GM19324 (cell line): ENCODE data around the gene KPNA4.
A peak's percentile ranks its signal among the peaks of the same experiment; 100 is the strongest.
"Not testable (repeated sequence)": the region's sequence is repeated elsewhere in the genome, so short reads cannot be mapped to it uniquely, and the experiment has no call there.

ENCODE experiments used
- ATAC-seq: cut with Tn5 transposase; IDR thresholded peaks from one replicate; pipeline ENCODE4 v1.9.1; 2021; ENCODE audit warnings: mild to moderate bottlenecking, moderate library complexity; ENCODE audit not compliant: unreplicated experiment, low FRiP score

The KPNA4 gene, protein sequence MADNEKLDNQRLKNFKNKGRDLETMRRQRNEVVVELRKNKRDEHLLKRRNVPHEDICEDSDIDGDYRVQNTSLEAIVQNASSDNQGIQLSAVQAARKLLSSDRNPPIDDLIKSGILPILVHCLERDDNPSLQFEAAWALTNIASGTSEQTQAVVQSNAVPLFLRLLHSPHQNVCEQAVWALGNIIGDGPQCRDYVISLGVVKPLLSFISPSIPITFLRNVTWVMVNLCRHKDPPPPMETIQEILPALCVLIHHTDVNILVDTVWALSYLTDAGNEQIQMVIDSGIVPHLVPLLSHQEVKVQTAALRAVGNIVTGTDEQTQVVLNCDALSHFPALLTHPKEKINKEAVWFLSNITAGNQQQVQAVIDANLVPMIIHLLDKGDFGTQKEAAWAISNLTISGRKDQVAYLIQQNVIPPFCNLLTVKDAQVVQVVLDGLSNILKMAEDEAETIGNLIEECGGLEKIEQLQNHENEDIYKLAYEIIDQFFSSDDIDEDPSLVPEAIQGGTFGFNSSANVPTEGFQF

DNA sequence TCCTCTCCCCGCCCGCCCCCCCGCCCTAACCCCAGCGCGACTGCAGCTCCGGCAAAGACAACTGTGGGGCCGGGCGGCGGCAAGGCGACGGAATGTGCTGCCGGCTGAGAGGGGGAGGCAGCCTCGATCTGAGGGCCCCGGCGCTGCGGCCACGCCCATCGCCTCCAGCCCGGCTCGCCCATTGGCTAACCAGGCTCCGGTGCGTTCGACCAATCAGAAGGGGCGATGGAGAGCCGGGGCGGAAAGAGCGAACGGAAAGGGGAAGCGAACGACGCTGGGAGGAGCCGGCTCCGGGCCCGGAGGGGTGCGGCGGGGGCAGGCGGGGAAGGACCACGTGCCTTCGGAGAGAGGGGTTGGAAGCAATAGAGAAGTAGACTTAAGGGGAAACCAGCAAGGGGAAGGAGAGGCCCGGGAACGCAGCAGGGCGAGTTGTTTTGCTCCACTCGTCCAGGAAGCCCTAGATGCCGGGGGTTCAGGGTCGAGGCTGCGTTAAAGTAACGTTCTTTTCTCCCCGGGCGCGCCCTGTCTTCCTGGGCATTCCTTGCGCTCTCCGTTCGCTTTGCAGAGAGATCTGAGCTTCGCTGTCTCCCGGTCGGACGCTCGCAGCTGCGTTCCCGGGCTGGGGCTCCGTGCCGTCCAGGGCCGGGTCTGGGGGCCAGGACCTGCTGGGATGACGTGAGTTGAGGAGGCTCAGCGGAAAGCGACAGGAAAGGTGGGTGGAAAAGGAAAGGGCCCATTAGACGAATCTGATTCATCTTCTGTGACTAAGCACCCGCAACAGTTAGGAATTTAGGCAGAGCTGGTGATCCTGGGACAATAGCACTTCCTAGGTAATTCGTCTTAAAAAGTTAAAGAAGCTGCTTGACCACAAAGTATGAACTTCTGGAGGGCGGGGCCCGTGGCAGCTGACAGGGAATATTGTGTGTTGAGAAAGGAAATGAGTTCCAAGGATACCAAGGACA is at the start of gene KPNA4:
Gene KPNA4 (minus strand): TSS at position 130 of the 962 bp plus-strand sequence. CDS start 289 bp downstream, outside the sequence.
- peak; percentile 94 for ATAC-seq

DNA sequence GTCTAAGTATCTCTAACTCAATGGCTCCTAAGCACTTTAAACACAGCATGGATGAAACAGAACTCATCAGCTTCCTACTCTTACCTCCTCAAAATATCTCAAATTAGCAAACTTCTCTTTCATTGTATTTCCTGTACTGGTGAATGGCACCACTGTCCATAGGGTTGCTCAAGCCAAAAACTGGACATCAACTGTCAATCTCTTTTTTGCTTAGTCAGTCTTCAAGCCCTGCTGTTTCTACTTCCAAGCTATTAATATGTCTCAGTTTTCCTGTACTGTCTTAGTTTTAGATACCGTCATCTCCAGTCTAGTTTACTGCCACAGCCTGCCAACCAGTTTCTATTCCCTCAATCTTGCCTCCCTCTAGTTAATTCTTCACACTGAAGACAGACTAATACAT is 48.3 kb upstream of the KPNA4 start:
- ATAC-seq, result no peak

DNA sequence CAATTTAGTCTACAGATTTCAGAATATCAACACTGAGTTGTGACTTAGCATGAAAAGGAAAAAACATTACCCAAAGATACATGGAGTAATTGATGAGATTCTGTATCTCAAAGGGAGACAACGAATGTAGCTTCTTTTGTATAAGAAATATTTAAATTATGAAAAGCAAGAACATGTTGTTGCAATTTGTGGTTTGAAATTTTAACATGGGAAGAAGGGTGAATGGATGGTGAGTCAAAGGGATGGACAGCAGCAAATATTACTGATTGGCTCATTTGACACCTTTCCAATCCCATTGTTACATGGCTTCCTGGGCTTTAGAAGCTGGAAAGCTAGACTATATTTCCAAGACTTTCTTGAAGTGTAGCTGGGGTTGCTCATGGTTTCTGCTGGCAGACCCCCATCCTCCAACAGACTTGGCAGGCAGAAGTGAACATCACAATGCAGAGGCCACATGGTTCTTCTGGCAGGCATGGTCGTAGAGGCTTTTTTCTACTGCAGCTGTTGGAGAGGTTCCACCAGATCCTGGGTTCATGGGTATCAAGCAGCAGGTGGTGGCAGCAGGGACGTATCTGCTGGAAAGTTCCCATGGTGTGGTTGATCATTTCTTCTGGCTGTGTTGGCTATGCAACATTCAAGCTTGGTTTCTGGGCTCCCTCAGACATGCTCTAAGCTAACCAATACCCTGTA is 47.2 kb upstream of the KPNA4 start:
- ATAC-seq, result no peak

DNA sequence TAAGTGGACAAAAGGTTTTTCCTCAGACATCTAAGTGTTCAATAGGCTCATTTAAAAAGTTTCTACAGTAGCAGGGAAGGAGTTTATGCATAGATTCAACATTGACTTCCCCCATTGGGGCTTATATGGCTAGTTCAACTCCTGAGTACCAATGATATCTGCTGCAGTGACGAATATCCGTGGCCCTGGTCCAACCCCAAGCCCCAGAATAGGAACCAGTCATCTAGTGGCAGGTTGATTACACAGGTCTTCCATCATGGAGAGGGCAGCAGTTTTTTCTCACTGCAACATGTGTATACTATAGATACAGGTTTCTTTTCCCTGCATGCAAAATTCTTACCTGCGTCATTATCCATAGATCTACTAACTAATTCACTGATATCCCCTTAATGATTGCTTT is 45.8 kb upstream of the KPNA4 start:
- no peak for ATAC-seq

DNA sequence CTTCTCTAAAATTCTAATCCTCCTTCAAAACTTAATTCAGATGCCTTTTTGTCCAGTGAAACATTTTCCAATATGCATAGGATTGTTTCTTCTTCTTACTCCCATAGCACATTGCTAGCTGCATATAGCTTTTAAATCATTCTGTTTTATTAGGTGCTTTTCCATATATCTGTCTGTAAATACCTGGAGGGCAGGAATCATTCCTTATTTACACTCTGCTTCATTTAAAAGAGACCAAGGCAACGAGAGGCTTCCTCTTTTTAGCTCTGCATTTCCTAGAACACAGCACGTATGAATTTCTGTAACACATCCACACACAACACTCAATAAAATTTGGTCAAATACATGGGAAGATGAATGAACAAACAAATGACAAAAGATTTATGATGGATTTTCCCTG is 43.5 kb upstream of the KPNA4 start:
- ATAC-seq, result no peak

DNA sequence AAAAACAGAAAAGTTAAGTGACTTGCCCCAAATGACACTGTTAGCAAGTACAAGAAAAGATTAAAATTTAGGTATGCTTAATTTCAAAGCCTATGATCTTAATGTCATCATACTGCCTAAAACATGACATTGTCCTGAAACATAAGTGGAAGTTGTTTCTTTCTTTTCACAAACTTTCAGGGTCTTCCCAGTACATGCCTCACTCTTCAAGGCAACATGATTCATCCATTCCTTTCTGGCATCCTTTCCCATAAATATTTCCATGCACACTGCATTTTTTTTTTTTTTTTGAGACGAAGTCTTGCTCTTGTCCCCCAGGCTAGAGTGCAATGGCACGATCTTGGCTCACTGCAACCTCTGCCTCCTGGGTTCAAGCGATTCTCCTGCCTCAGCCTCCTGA is 42.5 kb upstream of the KPNA4 start:
- no peak for ATAC-seq

DNA sequence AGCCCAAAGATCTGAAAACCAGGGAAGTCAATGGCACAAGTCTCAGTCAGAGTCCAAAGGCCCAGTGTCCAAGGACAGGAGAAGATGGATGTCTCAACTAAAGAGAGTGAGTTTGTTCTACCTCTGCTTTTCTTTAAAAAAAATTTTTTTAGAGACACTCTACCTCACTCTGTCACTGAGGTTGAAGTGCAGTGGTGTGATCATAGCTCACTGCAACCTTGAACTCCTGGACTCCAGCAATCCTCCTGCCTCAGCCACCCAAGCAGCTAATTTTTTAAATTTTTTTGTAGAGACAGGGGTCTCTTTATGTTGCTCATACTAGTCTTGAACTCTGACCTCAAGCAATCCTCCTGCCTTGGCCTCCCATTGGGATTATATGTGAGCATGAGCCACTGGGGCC is 39.9 kb upstream of the KPNA4 start:
- ATAC-seq, result no peak

DNA sequence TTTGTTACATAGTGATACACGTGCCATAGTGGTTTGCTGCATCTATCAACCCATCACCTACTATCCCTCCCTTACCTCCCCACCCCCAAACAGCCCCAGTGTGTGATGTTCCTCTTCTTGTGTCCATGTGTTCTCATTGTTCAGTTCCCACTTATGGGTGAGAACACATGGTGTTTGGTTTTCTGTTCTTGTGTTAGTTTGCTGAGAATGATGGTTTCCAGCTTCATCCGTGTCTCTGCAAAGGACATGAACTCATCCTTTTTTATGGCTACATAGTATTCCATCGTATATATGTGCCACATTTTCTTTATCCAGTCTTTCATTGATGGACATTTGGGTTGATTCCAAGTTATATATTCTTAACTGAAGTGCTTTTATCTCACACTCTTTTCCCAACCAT is 38.5 kb upstream of the KPNA4 start:
- not testable (repeated sequence) for ATAC-seq

DNA sequence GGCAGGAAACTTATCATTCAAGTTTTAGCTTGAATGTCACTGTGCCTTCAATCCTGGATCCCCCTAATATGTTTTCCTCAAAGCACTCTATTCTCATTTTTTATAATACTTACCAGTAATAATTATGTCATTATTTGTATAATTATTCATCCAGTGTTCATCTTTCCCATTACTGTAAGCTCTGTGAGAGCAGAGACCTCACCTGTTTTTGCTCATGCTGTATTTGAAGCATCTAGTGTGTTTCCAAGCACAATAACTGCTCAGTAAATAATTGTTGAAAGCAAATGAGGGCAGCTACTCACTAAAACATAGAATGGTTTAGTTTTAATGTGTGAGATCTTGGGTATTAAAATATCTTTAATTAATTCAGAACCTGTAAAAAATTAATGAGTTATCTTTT is 36.9 kb upstream of the KPNA4 start:
- no peak for ATAC-seq

DNA sequence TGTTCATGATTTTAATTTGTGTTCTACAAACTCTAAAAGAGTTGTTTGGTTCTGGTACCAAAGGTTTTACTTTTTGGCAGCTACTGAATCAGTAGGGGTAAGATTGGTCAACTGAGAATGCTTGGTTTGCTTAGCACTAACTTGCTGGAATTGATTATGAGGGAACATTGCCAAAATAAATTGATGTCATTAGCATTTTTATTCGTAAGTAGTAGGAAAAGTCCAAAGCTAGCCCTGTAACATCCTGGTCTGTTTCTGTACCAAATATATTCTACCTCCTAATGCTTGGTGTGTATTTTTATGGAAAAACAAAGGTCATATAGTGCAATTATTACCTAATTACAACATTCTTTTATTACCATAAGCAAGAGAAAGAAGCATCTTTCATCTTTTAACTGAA is 35.9 kb upstream of the KPNA4 start:
- ATAC-seq, result no peak

DNA sequence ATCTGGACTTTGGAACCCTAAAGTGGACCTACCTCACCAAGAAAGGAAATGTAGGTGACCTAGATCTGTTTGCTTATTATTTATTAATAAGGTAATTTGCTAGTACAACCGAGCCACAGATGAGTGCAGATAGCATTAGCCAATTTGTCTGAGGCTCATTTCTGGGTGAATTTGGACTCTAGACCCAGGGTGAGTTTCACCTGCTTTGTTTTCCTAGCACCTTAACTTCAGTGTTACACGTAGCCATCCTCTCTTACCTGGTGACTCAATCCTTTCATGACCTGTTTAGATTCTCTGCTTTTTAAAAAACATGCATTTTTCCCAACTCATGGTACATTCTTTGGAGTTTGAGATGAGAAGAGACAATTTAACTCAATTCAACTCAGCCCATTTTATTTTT is 33.5 kb upstream of the KPNA4 start:
- ATAC-seq, result no peak

DNA sequence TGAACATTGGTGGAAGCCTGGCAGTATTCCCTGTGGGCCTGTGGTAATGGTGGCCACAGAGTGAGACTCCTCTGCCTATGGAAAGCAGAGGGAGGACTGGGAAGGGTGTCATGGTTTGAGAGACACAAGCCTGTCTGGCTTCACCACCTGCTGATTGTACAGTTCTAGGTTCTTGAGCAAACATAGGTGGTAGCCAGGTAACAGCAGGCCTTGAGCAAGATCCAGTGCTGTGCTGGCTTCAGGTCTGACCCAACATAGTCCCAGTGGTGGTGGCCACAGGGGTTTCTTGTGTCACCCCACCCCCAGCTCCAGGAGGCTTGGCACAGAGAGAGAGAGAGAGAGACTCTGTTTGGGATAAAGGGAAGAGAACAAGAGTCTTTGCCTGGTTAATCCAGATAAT is 22.7 kb upstream of the KPNA4 start:
- ATAC-seq, result no peak

DNA sequence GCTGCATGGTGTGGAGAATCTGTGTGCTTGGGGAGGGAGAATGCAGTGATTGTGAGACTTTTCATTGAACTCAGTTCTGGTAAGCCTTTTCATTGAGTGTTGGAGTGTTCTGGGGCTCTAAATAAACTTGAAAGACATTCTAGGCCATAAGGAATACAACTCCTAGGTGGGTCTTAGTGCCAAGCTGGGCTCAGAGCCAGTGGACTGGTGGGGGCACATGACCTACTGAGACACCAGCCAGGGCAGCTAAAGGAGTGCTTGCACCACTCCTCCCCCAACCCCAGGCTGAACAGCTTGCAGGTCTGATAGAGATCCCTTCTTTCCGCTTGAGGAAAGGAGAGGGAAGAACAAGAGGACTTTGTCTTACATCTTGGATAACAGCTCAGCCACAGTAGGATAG is 21.7 kb upstream of the KPNA4 start:
- ATAC-seq, result no peak

DNA sequence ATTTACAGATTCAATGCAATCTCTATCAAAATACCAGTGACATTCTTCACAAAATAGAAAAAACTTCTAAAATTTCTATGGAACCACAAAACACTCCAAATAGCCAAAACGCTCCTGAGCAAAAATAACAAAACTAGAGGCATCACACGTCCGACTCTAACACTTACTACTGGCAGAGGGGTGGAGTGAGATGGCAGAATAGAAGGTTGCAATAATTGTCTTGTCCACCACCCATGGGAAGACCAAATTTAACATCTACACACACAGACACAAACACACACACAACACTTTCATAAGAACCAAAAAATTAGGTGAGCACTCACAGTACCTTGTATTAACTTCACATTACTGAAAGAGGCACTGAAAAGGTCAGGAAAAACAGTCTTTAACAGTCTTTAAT is 21.3 kb upstream of the KPNA4 start:
- ATAC-seq, result no peak

DNA sequence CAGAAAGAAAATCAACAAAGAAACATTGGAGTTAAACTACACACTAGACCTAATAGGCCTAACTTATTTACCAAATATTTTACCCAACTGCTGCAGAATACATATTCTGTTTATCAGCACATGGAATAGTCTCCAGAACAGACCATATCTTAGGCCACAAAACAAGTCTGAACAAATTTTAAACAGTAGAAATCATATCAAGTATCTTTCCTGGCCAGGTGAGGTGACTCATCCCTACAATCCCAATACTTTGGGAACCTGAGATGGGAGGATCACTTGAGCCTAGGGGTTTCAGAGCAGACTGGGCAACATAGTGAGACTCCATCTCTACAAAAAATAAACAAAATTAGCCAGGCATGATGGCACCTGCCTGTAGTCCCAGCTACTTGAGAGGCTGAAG is 18.1 kb upstream of the KPNA4 start:
- no peak for ATAC-seq

DNA sequence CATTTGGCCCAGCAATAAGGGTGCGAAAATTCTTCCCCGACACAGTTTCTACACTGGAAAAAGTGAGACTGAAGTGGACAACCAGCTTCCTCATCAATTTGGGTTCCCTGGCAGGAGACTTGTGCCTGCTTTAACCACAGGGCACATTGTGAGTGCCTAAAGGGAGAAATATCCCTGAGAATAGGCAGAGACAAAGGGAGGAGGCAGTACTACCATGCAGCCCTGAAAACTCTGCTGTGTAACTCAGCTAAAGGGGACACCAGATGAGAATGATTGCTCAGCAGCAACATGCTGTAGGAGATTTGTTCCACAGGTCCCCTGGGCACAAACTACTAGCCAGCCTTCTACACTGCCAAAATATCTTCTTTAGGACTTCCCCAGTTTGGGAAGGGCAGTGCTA is 15.6 kb upstream of the KPNA4 start:
- no peak for ATAC-seq

DNA sequence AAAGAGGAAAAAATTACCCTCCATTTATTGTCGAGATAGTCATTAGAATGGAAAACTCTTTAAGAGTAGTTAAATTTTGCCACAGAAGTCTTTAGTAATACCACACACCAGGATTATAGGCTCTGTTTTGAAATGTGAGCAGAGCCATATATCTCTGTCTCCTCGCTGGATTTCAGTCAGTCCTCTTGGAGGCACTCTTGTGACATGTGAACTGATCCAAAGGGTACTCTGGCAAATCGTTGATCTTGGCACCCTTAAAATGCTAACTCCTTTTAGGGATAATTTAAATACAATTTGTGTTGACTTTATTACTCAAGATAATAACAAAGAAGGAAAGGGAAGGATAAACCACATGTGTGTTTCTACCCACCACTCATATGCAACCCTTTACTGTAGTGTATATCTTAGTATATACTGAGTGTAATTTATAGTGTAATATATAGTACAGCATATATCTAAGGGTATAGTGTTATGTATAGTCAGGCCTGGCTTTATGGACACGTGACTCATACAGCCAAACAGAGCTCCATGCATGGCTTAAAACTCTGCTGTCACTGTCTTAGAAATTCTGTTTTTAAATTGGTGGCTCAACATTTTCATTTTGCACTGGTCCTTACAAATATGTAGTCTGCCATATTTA is 12.3 kb upstream of the KPNA4 start:
- ATAC-seq, result no peak

DNA sequence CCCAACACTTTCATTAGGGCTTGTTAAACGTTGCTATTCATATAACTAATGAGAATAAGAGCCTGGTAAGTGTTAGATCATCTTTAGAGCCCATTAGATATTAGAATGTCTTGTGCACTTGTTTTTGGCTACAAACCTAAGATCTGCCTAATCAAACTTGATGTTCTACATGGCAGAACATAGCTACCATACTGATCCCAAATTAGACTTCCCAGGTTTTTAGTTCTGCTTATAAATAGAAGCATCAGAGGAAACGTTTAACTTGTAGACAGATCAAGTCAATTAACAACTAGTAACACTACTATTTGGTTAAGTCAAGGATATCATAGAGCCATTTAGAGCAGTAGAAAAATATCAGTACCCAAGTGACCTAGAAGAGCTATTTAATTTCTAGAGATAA is 11.7 kb upstream of the KPNA4 start:
- ATAC-seq, result no peak

DNA sequence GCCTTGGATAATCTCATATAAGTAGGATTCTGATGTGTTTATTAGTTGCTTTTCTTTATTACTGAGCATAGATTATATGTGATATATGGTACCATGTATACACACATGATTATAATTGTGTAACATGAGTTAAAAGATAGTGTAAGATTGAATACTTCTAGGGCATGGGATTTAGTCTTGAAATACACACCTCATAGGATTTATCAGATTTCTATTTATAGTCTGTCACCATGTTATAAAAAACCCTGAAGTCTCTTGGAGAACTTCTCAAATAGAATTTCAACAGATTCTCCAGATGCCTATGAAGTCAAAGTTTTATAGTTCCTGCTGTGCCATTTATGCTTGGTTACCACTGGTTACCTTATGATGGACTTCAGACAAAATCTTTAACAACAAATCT is 11.2 kb upstream of the KPNA4 start:
- no peak for ATAC-seq

DNA sequence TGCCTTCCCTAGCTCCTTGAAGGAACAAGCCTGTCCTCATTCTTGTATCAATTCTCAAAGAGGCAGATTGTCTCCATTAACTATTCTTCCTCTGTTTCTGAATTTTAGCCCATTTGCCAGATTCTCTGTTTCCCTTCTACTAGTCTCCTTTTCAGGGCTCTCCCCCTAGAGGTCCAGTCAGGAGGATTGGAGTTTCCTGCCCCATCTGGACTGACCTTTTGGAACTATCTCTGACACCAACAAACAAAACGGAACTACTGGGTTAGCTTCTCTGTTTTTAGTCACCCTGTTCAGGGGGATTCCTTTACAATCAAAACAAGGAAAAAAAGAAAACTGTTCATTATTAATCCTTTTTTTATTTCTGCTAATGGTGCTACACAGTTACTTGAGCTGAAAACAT is 10.2 kb upstream of the KPNA4 start:
- no peak for ATAC-seq
